Activated CD4-positive, CD25-positive, alpha-beta regulatory T cell treated with anti-CD3 and anti-CD28 coated beads, Interleukin-2, amount 50 U/mL, for 72 hours (primary cell): Measurements from ENCODE around the gene CFAP70.
"Not testable (repeated sequence)": the region's sequence is repeated elsewhere in the genome, so short reads cannot be mapped to it uniquely, and the experiment has no call there.

Experiments used
- DNase-seq: peaks from one replicate; pipeline ENCODE4 v3.0.0; 2021

CFAP70 gene

GRCh38 chr10:73338801-73339368 is 19.8 kb downstream of the CFAP70 start:
- no peak for DNase-seq

- no peak for DNase-seq
Observed at GRCh38 chr10:73333202-73333601, 25.5 kb downstream of the CFAP70 start.

- no peak for DNase-seq
Observed at GRCh38 chr10:73332379-73332778, 26.3 kb downstream of the CFAP70 start.

- DNase-seq = not testable (repeated sequence)
Observed at GRCh38 chr10:73328523-73328922, 30.1 kb downstream of the CFAP70 start.

GRCh38 chr10:73325290-73325689 is 33.4 kb downstream of the CFAP70 start:
- not testable (repeated sequence) for DNase-seq

GRCh38 chr10:73323582-73323981 is 35.1 kb downstream of the CFAP70 start:
- not testable (repeated sequence) for DNase-seq

GRCh38 chr10:73310475-73310874 is 48.2 kb downstream of the CFAP70 start:
- no peak for DNase-seq

GRCh38 chr10:73307203-73307800 is 51.4 kb downstream of the CFAP70 start:
- DNase-seq = no peak

GRCh38 chr10:73306171-73306708 is 52.4 kb downstream of the CFAP70 start:
- no peak for DNase-seq

- DNase-seq = no peak
Observed at GRCh38 chr10:73296946-73297345, 61.7 kb downstream of the CFAP70 start.

- DNase-seq = no peak
Observed at GRCh38 chr10:73293461-73293860, 65.2 kb downstream of the CFAP70 start.

GRCh38 chr10:73289958-73290357 is 68.7 kb downstream of the CFAP70 start:
- DNase-seq = no peak

GRCh38 chr10:73287441-73287840 is 71.2 kb downstream of the CFAP70 start:
- DNase-seq = no peak

GRCh38 chr10:73281097-73281496 is 77.6 kb downstream of the CFAP70 start:
- DNase-seq = no peak

GRCh38 chr10:73264423-73264822 is 94.2 kb downstream of the CFAP70 start:
- no peak for DNase-seq

GRCh38 chr10:73263693-73264347 is 94.8 kb downstream of the CFAP70 start:
- no peak for DNase-seq

- no peak for DNase-seq
Observed at GRCh38 chr10:73262880-73263555, 95.6 kb downstream of the CFAP70 start.

GRCh38 chr10:73262105-73262730 is 96.4 kb downstream of the CFAP70 start:
- no peak for DNase-seq

- no peak for DNase-seq
Observed at GRCh38 chr10:73261362-73261995, 97.2 kb downstream of the CFAP70 start.

- DNase-seq = not testable (repeated sequence)
Observed at GRCh38 chr10:73258612-73259011, 100.1 kb downstream of the CFAP70 start.

GRCh38 chr10:73253225-73253555 is 105.5 kb downstream of the CFAP70 start:
- no peak for DNase-seq

- DNase-seq = peak; percentile 89
Observed at GRCh38 chr10:73252445-73253224, 106.0 kb downstream of the CFAP70 start, which contains the start of gene MRPS16. Gene MRPS16 (minus strand): TSS chr10:73252644. CDS start chr10:73252482, 162 bp downstream.
